Mucosa of descending colon (tissue), 3 donors: ENCODE measurements around the gene ACVR1B. TPM values are rescaled to one million over a fixed set of nuclear protein-coding genes. Genes with fewer than 3 reads are reported as not detected.

Source experiments
- ATAC-seq: fragments of 200-7000 bp; cut with Tn5 transposase; one replicate; pipeline ENCODE4 v1.9.1; 2020; ENCODE audit warnings: mild to moderate bottlenecking, moderate library complexity
- DNase-seq, 3 donors: peaks; one replicate each; pipeline ENCODE4 v3.0.0-alpha.2; 2020
- H3K36me3 ChIP-seq: fragments of 200-600 bp; one replicate; pipeline ENCODE4 v1.8.0; 2021; ENCODE audit warnings: low read depth, mild to moderate bottlenecking
- H3K4me1 ChIP-seq: fragments of 200-600 bp; one replicate; pipeline ENCODE4 v1.8.0; 2021; ENCODE audit warnings: low read depth, mild to moderate bottlenecking
- H3K4me3 ChIP-seq: fragments of 200-600 bp; one replicate; pipeline ENCODE4 v1.8.0; 2021; ENCODE audit warnings: mild to moderate bottlenecking
- H3K9me3 ChIP-seq: fragments of 200-600 bp; one replicate; pipeline ENCODE4 v1.8.0; 2021; ENCODE audit warnings: mild to moderate bottlenecking
- CTCF ChIP-seq: fragments of 200-600 bp; IDR thresholded peaks from one replicate; pipeline ENCODE4 v1.8.0; 2022; ENCODE audit warnings: antibody characterized with exemption, mild to moderate bottlenecking
- intact Hi-C, 2 donors: fragments of 100-400 bp; cut with DNase I in 1 of 2; cut with micrococcal nuclease in 1 of 2; formaldehyde crosslinking; loops; one replicate each; pipeline versions ENCODE4 v1.11.0 to v1.11.1; 2022; cut with DNase I, micrococcal nuclease
- total RNA-seq, 3 donors: library from RNA; stranded (reverse); fragmentation: NEBNext Ultra II Directional in 2 of 3; extraction: Animal tissue kit (Norgen Biotek cat#: 25700) in 2 of 3; gene quantifications; one replicate each; pipeline versions ENCODE4 v1.2.1 to v1.2.4, GENCODE V29; 2021 to 2023
- donor health status: DM: no; HTN: no; CAD: no; lungs with moderate emphysema.
- donor health status: DM: no; HTN: no; CAD: no.
- donor health status: DM: no; HTN: yes; CAD: no.

Gene ACVR1B
- total RNA-seq, 3 donors from 2014 or later: 42.4 to 95.7 (median 77.3) TPM

DNA sequence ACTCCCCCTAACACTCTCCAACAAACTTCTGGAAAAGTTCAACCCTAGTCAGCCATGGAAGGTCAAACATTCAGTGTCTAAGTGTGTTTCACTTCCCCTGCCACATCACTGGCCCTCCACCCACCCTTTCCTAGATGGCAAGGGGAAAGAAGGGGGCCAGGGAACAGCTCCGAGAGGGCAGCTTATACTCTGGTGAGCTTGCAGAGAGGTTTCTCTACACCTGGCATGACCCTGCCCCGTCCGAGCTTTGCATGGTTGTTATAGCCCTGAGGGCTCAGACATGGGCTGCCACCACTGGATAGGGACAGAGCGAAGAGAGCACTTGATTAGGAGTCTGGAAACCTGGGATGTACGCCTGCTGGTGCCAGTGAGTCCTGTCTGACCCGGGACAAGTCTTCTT lies 40.2 kb upstream of the ACVR1B start:
- H3K36me3 ChIP-seq: no peaks in the 10 kb centered on the region
- H3K4me3 ChIP-seq: no peak overlapping the region
- TF ChIP-seq CTCF: no peak
- DNase-seq (no peak), ATAC-seq (no peak)
- intact Hi-C loops: no loop called here
- peaks cover 30% of the 10 kb centered on the region for H3K4me1 ChIP-seq
- no peaks in the 10 kb centered on the region for H3K9me3 ChIP-seq

- H3K4me1 ChIP-seq: peaks cover 27% of the 10 kb centered on the region
- no peak overlapping the region for H3K4me3 ChIP-seq
- ATAC-seq: peak; percentile 68
- H3K36me3 ChIP-seq: no peaks in the 10 kb centered on the region
- no peak for TF ChIP-seq CTCF
- peak in 1 of 3 donors; percentile 66 for DNase-seq
- intact Hi-C loops: no loop called here
- no peaks in the 10 kb centered on the region for H3K9me3 ChIP-seq
Observed at GRCh38 chr12:51911788-51912711, 39.4 kb upstream of the ACVR1B start.

GRCh38 chr12:51913071-51914033 lies 38.1 kb upstream of the ACVR1B start:
- no peaks in the 10 kb centered on the region for H3K9me3 ChIP-seq
- H3K36me3 ChIP-seq: no peaks in the 10 kb centered on the region
- TF ChIP-seq CTCF: no peak
- no peak overlapping the region for H3K4me3 ChIP-seq
- peaks cover 23% of the 10 kb centered on the region for H3K4me1 ChIP-seq
- DNase-seq: no peak
- intact Hi-C loops: no loop called here
- no peak for ATAC-seq

GRCh38 chr12:51914034-51914923 lies 37.2 kb upstream of the ACVR1B start:
- H3K4me1 ChIP-seq: peaks cover 23% of the 10 kb centered on the region
- no peak for ATAC-seq

More at GRCh38 chr12:51914034-51914923, 37.2 kb upstream of the ACVR1B start:
- H3K9me3 ChIP-seq: no peaks in the 10 kb centered on the region
- TF ChIP-seq CTCF: no peak
- DNase-seq: no peak
- intact Hi-C loops: no loop called here
- no peak overlapping the region for H3K4me3 ChIP-seq
- H3K36me3 ChIP-seq: no peaks in the 10 kb centered on the region
